ENCODE results near the gene C5orf63. TPM values are rescaled to one million over a fixed set of nuclear protein-coding genes. Genes with fewer than 3 reads are reported as not detected.

Gene C5orf63
- total and polyA plus RNA-seq, 4 experiments from 2014 or later, result 3.4 to 17.9 (median 11.3) TPM

DNA sequence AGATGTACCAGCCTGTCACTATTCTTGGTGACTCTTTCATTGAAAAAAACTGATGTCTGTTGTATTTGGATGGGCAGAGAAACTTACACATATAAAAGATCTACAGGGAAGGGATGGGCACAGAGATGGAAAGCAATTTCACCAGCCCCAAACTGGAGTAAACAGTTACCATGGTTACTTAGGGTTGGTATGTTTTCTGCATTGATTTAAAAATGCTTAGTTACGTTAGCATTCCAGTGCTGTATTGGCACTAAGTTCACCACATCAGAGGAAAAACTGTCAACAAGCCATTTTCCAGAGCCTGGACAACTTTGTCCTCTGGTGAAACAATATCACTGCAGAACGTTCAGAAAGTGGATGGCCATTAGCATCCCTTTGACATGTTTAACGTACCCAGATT is 70.9 kb downstream of the C5orf63 start:
- ChIA-PET CTCF (ENCODE audit: partially characterized antibody) (interaction anchor here (0.9 kb wide), 1 partner anchor 13 kb away, joined by 4 read pairs; no protein-coding TSS in a partner anchor), POLR2A (ENCODE audit: partially characterized antibody) (no interaction called here)
- H3K27me3 Mint-ChIP-seq, result no peaks in the 10 kb centered on the region
- H3K27ac Mint-ChIP-seq, result no peak overlapping the region
- no peak overlapping the region for H3K27ac ChIP-seq (ENCODE audit: low read depth, low read length)
- H3K9me3 ChIP-seq (ENCODE audit: control insufficient read depth in 1 of 2, low read length in 2 of 2), result no peaks in the 10 kb centered on the region
- H3K4me1 ChIP-seq (ENCODE audit: insufficient read depth, low read length), result no peaks in the 10 kb centered on the region
- no peaks in the 10 kb centered on the region for H3K36me3 ChIP-seq (ENCODE audit: insufficient read depth, low read length)
- H3K4me3 ChIP-seq (ENCODE audit: low read length in 2 of 2), result no peak overlapping the region
- no peaks in the 10 kb centered on the region for H3K9me3 Mint-ChIP-seq
- H3K4me1 Mint-ChIP-seq, result no peaks in the 10 kb centered on the region
- H3K27me3 ChIP-seq (ENCODE audit: insufficient read depth, low read length), result no peaks in the 10 kb centered on the region
- H3K36me3 Mint-ChIP-seq, result no peaks in the 10 kb centered on the region
- no peak for DNase-seq
- intact Hi-C loops (cut with micrococcal nuclease), result no loop called here
- H3K4me3 Mint-ChIP-seq, result no peak overlapping the region

GRCh38 chr5:127001621-127002296 is 71.5 kb downstream of the C5orf63 start:
- H3K27ac Mint-ChIP-seq, result no peak overlapping the region
- ChIA-PET CTCF (ENCODE audit: partially characterized antibody) (no interaction called here), POLR2A (ENCODE audit: partially characterized antibody) (no interaction called here)
- no peaks in the 10 kb centered on the region for H3K27me3 Mint-ChIP-seq
- no peaks in the 10 kb centered on the region for H3K9me3 Mint-ChIP-seq
- no peaks in the 10 kb centered on the region for H3K36me3 Mint-ChIP-seq
- intact Hi-C loops (cut with micrococcal nuclease), result no loop called here
- H3K36me3 ChIP-seq (ENCODE audit: insufficient read depth, low read length), result no peaks in the 10 kb centered on the region
- H3K4me3 Mint-ChIP-seq, result no peak overlapping the region
- no peaks in the 10 kb centered on the region for H3K4me1 Mint-ChIP-seq
- H3K4me1 ChIP-seq (ENCODE audit: insufficient read depth, low read length), result no peaks in the 10 kb centered on the region
- no peaks in the 10 kb centered on the region for H3K27me3 ChIP-seq (ENCODE audit: insufficient read depth, low read length)
- H3K9me3 ChIP-seq (ENCODE audit: control insufficient read depth in 1 of 2, low read length in 2 of 2), result no peaks in the 10 kb centered on the region
- H3K27ac ChIP-seq (ENCODE audit: low read depth, low read length), result no peak overlapping the region
- DNase-seq, result no peak
- H3K4me3 ChIP-seq (ENCODE audit: low read length in 2 of 2), result no peak overlapping the region

Other genes with a start within 250 kb of the C5orf63 start
- 1 to 10 TPM; 3.2 to 3.3 TPM for gene MARCHF3, start 42.9 kb downstream of the C5orf63 start, total RNA-seq
- gene MARCHF3, start 42.9 kb downstream of the C5orf63 start, polyA plus RNA-seq, result 1 to 10 TPM; 5.5 to 7.5 TPM
- gene MEGF10, start 217.3 kb upstream of the C5orf63 start, total RNA-seq, result not detected
- gene MEGF10, start 217.3 kb upstream of the C5orf63 start, polyA plus RNA-seq, result not detected